Gastrocnemius medialis (tissue), 4 donors: Measurements from ENCODE around the gene GNRHR.

ENCODE experiments used
- CTCF ChIP-seq, 5 experiments: fragments of 450-650 bp in 3 of 5; fragments of 200-600 bp in 2 of 5; sonication (generic) in 2 of 5; IDR thresholded peaks in 4 of 5; conservative IDR thresholded peaks in 1 of 5; 1 replicate in 4 of 5; 2 replicates in 1 of 5; pipeline ENCODE4 v1.5.1; 2016 to 2019; ENCODE audit warnings: antibody characterized with exemption in 5 of 5, mild to moderate bottlenecking in 3 of 5, moderate library complexity in 3 of 5
- POLR2A ChIP-seq, 2 donors: fragments of 450-650 bp; IDR thresholded peaks; one replicate each; pipeline ENCODE4 v1.6.1; 2017; ENCODE audit warnings: antibody characterized with exemption in 2 of 2, mild to moderate bottlenecking in 2 of 2, moderate library complexity in 2 of 2

GRCh38 chr4:67779631-67780030 lies 25.4 kb upstream of the GNRHR start:
- TF ChIP-seq POLR2A (IDR thresholded peaks at IDR 0.05) (no peak), CTCF (IDR thresholded peaks at IDR 0.05 in 4 of 5, conservative IDR thresholded peaks at IDR 0.05 in 1 of 5) (no peak)
